Heart left ventricle (tissue), 13 donors: ENCODE results near the gene NPIPA3.
"Not testable (repeated sequence)": the region's sequence is repeated elsewhere in the genome, so short reads cannot be mapped to it uniquely, and the experiment has no call there.

Experiments used
- CTCF ChIP-seq, 12 donors: fragments of 200-600 bp; sonication (generic) in 4 of 12; IDR thresholded peaks; one replicate each; pipeline versions ENCODE4 v1.5.0 to v1.8.0; 2018 to 2022; ENCODE audit warnings: antibody characterized with exemption in 12 of 12, mild to moderate bottlenecking in 5 of 12
- POLR2A ChIP-seq, 2 donors: fragments of 450-650 bp; IDR thresholded peaks; one replicate each; pipeline ENCODE4 v1.6.1; 2017; ENCODE audit warnings: antibody characterized with exemption in 2 of 2, mild to moderate bottlenecking in 2 of 2, moderate library complexity in 2 of 2
- donor health status: ischemic (EF 13 %, LVEDD 7.1; RV severe dilation, severe dysfunction).
- donor health status: DM: no; HTN: yes; CAD: no.
- donor health status: DM: no; HTN: no; CAD: no.
- donor health status: ischemic (EF 25% LVEDD 6.9; RV normal size, moderate dysfunction).
- donor health status: ischemic (EF 25% LVEDD 5.7; RV mildly dilated, moderate dysfunction).
- donor health status: ischemic (EF 35%, LVEDD 5.7; RV mildly dilated, moderate dysfunction).
- donor health status: nonischemic (EF 11% LVEDD 7.7; RV severe dilation, severe dysfunction).
- donor health status: DM: yes; HTN: yes; CAD: no.
- donor health status: PGD.
- donor health status: ischemic (EF 29% LVEDD 5.4; RV normal size, mild dysfunction).
- donor health status: nonischemic (EF 23%, LVEDD 6.1; RV moderate dilation, normal function).

- not testable (repeated sequence) for TF ChIP-seq CTCF, POLR2A (IDR thresholded peaks at IDR 0.05)
These were observed 30.0 kb downstream of the NPIPA3 start for GRCh38 chr16:14733233-14733632.
